Adipocyte (in vitro differentiated cells): ENCODE measurements around the gene OBSL1.

Experiments used
- DNase-seq: peaks from one replicate; pipeline ENCODE4 v3.0.0-alpha.2; 2015; ENCODE audit warnings: low read depth
- H3K27me3 ChIP-seq: replicated peaks from 2 replicates; pipeline ENCODE4 v1.7.0; 2013; ENCODE audit warnings: mild to moderate bottlenecking, low read length, moderate library complexity; ENCODE audit not compliant: control insufficient read depth, insufficient read depth
- H3K36me3 ChIP-seq: 2 replicates; pipeline ENCODE4 v1.7.0; 2013; ENCODE audit warnings: low read length, mild to moderate bottlenecking, moderate library complexity; ENCODE audit not compliant: control insufficient read depth, insufficient read depth, severe bottlenecking
- H3K4me1 ChIP-seq: 2 replicates; pipeline ENCODE4 v1.7.0; 2013; ENCODE audit warnings: mild to moderate bottlenecking, low read length, moderate library complexity; ENCODE audit not compliant: control insufficient read depth, insufficient read depth
- H3K4me3 ChIP-seq: 2 replicates; pipeline ENCODE4 v1.7.0; 2013; ENCODE audit warnings: mild to moderate bottlenecking, low read length, moderate library complexity
- H3K9ac ChIP-seq: 2 replicates; pipeline ENCODE4 v1.7.0; 2013; ENCODE audit warnings: mild to moderate bottlenecking, low read length, moderate library complexity
- H3K9me3 ChIP-seq: 2 replicates; pipeline ENCODE4 v1.7.0; 2013; ENCODE audit warnings: mild to moderate bottlenecking, low read length, moderate library complexity; ENCODE audit not compliant: control insufficient read depth

Gene OBSL1

DNA sequence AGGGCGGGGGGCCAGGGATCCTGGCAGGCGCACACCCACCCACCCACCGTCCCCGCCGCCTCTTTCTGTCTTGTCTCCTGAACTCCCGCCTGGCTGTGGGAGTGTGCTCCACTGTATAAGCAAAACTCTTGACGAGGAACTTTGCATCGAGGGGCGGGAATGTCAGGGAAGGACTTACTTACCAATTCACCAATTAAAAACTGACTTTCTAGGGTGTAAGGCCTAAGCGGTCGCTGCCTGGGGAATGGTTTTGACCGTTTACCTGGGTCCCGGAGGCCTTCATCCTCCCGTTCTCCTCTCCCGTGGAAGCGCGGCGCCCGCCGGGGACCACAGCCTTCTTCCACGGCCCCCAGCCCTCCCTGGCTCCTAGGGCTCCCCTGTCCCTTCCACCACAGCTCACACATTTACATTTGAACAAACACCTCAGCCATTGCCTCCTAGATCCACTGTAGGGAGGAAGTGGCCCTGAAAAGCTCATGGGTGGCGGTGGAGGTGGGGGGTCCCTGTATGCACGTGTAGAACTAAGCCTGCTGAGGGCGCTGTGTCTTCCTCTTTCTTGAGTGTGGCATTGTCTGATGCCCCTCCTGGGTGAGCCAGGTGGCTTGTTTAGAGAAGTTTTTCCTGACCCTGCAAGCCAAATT is 48.2 kb downstream of the OBSL1 start:
- H3K4me1 ChIP-seq: peaks cover 12% of the 10 kb centered on the region
- H3K9me3 ChIP-seq: no peaks in the 10 kb centered on the region
- H3K36me3 ChIP-seq: no peaks in the 10 kb centered on the region
- DNase-seq: no peak
- peaks cover 25% of the 10 kb centered on the region for H3K27me3 ChIP-seq
- H3K9ac ChIP-seq: no peak overlapping the region
- no peak overlapping the region for H3K4me3 ChIP-seq

- peak; percentile 57 for DNase-seq
Observed at GRCh38 chr2:219522111-219523030, 49.0 kb downstream of the OBSL1 start.

GRCh38 chr2:219521066-219521880 is 50.1 kb downstream of the OBSL1 start:
- Histone ChIP-seq H3K9me3 (no peaks in the 10 kb centered on the region), H3K9ac (peak overlapping the region; percentile 45), H3K4me3 (no peak overlapping the region), H3K4me1 (peaks cover 20% of the 10 kb centered on the region), H3K36me3 (no peaks in the 10 kb centered on the region), H3K27me3 (peaks cover 18% of the 10 kb centered on the region)
- DNase-seq: peak; percentile 73

More at GRCh38 chr2:219522111-219523030, 49.0 kb downstream of the OBSL1 start:
- no peaks in the 10 kb centered on the region for H3K9me3 ChIP-seq
- peak overlapping the region; percentile 45 for H3K9ac ChIP-seq
- H3K4me3 ChIP-seq: no peak overlapping the region
- no peaks in the 10 kb centered on the region for H3K36me3 ChIP-seq
- H3K4me1 ChIP-seq: peaks cover 19% of the 10 kb centered on the region
- H3K27me3 ChIP-seq: peaks cover 20% of the 10 kb centered on the region

DNA sequence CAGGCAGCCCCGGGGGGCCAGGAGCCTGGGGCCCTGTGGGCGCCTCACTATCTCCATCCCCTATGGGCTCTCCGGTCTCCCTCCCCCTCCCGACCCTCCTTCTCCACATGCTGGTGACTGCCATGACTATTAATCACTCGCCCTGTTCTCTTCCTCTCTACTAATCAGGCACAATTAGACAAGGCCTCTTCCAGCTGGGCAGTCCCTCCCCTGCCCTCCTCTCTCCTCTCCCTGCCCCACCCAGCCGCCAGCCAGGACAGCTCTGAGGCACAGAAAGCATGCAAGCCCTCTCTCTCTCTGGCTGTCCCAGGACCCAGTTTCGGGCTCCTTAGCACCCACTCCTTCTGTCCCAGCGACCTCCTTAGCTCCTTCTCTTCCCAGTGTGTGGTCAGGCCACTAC is 51.3 kb downstream of the OBSL1 start:
- peaks cover 20% of the 10 kb centered on the region for H3K4me1 ChIP-seq
- peaks cover 16% of the 10 kb centered on the region for H3K27me3 ChIP-seq
- H3K9ac ChIP-seq: no peak overlapping the region
- no peak for DNase-seq
- no peak overlapping the region for H3K4me3 ChIP-seq
- no peaks in the 10 kb centered on the region for H3K36me3 ChIP-seq
- H3K9me3 ChIP-seq: no peaks in the 10 kb centered on the region

DNA sequence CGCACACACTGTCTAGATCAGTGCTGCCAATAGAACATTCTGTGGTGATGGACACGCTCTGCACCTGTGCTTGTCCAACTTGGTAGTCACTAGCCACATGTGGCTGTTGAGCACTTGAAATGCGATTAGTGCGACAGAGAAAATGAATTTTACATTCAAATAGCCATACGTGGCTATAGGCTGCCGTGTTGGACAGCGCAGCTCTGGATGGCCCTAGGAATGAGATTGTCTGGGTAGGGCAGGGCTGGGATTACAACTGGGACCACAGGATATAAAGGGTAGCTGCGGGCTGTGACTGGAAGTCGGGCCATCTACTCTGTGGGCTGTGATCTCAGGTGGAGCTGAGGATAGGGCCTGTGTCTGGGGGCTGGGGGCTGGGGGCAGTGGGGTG is 51.8 kb downstream of the OBSL1 start:
- no peak overlapping the region for H3K4me3 ChIP-seq
- DNase-seq: no peak
- peaks cover 21% of the 10 kb centered on the region for H3K4me1 ChIP-seq
- H3K9me3 ChIP-seq: no peaks in the 10 kb centered on the region
- peaks cover 16% of the 10 kb centered on the region for H3K27me3 ChIP-seq
- no peaks in the 10 kb centered on the region for H3K36me3 ChIP-seq
- H3K9ac ChIP-seq: no peak overlapping the region

DNA sequence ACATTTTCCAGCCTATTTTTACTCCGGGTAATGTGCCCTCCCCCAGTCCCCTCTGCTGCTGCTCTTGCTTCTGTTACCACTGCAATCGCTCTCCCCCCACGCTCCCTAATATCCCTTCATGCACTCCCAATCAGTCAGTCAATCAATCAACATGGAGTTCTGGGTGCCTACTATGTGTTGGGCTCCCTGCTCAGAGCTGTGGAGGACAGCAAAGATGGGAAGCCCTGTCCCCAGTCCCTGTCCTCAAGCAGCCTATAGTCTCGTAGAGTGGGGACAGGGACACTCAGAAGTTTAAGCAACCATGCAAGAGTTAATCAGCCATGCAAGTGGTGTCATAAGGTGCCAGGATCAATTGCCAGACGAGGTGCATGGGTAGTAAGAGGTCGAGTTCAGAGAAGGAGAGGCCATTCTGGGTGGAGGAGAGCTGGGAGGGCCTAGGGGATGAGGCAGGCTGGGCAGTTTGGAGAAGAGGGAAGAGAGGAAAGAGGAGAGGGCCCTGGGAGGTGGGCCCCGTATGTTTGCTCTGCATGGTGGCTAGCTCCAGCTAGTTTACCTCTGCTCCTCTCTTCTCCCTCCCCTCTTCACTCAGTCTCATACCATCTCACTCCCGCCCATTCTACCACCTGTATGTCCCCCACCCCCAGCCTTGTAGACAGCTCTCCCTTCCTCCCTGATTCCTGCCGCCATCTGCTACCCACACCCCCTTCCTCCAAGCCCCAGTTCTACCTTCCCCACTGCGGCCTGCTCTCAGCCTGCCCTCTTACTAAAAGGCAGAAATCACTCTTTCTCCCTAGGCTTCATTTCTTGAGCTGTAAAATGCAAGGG is 53.2 kb downstream of the OBSL1 start:
- H3K9me3 ChIP-seq: no peaks in the 10 kb centered on the region
- H3K4me3 ChIP-seq: peak overlapping the region; percentile 31
- no peaks in the 10 kb centered on the region for H3K36me3 ChIP-seq
- DNase-seq: no peak
- peaks cover 21% of the 10 kb centered on the region for H3K27me3 ChIP-seq
- H3K4me1 ChIP-seq: peaks cover 30% of the 10 kb centered on the region
- H3K9ac ChIP-seq: peak overlapping the region; percentile 18

DNA sequence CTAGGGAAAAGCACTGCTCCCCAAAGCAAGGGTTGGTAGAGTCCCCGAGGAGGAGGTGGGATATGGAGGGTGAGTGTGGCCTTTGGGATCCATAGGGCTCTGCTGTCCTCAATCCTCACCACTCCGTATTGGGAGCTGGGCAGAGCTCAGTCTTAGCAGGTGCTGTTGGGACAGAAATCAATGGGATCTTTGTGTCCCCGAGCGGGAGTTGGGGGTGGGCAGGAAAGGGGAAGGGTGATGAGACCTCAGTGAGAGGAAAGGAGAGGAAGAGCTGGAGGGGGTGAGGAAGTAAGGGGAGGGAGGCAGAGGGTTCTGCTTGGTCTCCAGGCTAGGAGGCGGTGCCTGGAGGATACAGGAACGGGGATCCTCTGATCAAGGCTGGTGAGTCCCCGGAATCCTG is 54.5 kb downstream of the OBSL1 start:
- no peak overlapping the region for H3K4me3 ChIP-seq
- peaks cover 32% of the 10 kb centered on the region for H3K4me1 ChIP-seq
- no peaks in the 10 kb centered on the region for H3K36me3 ChIP-seq
- H3K9me3 ChIP-seq: no peaks in the 10 kb centered on the region
- H3K9ac ChIP-seq: no peak overlapping the region
- DNase-seq: no peak
- H3K27me3 ChIP-seq: peaks cover 32% of the 10 kb centered on the region

GRCh38 chr2:219515874-219516629 is 55.3 kb downstream of the OBSL1 start:
- no peak overlapping the region for H3K9ac ChIP-seq
- H3K27me3 ChIP-seq: peaks cover 36% of the 10 kb centered on the region
- H3K36me3 ChIP-seq: no peaks in the 10 kb centered on the region
- no peaks in the 10 kb centered on the region for H3K9me3 ChIP-seq
- H3K4me3 ChIP-seq: no peak overlapping the region
- no peak for DNase-seq
- peaks cover 23% of the 10 kb centered on the region for H3K4me1 ChIP-seq

DNA sequence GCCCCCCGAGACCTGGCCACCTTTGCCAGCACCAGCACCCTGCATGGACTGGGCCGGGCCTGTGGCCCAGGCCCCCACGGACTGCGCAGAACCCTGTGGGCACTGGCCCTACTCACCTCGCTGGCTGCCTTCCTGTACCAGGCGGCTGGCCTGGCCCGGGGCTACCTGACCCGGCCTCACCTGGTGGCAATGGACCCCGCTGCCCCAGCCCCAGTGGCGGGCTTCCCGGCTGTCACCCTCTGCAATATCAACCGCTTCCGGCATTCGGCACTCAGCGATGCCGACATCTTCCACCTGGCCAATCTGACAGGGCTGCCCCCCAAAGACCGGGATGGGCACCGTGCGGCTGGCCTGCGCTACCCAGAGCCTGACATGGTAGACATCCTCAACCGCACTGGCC is 56.5 kb downstream of the OBSL1 start:
- H3K9me3 ChIP-seq: no peaks in the 10 kb centered on the region
- no peak for DNase-seq
- H3K27me3 ChIP-seq: peaks cover 36% of the 10 kb centered on the region
- no peaks in the 10 kb centered on the region for H3K36me3 ChIP-seq
- peaks cover 30% of the 10 kb centered on the region for H3K4me1 ChIP-seq
- H3K4me3 ChIP-seq: no peak overlapping the region
- H3K9ac ChIP-seq: no peak overlapping the region

DNA sequence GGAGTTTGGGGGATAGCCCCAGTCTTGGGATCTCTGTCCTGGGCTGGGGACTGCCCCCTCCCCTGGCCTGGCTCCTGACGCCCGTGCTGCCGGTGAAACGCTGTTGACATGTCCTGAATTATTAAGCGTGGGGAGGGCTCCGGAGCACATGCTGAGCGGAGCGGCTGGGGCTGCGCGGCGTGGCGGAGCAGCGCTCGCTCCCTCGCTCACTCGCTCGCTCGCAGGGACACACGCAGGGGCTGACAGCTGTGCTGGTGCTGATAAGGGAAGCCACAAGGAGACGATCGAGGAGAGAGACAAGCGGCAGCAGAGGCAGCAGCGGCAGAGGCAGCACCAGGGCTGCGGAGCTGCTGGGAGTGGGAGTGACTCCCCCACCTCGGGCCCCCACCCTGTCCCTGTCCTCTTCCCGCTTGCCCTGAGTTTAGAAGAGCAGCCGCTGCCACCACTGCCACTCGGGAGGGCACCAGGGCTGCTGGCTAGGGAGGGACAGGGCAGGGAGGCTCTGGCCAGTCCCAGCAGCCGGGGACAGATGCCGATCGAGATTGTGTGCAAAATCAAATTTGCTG is 57.1 kb downstream of the OBSL1 start, which contains the start of gene ASIC4:
Gene ASIC4 (plus strand): TSS at position 287 of the 566 bp plus-strand sequence. CDS start 243 bp downstream, at position 530.
- no peaks in the 10 kb centered on the region for H3K36me3 ChIP-seq
- peaks cover 34% of the 10 kb centered on the region for H3K4me1 ChIP-seq
- peaks cover 36% of the 10 kb centered on the region for H3K27me3 ChIP-seq
- H3K9ac ChIP-seq: no peak within 1 kb of the TSS
- DNase-seq: peak; percentile 25
- no peaks in the 10 kb centered on the region for H3K9me3 ChIP-seq
- no peak within 1 kb of the TSS for H3K4me3 ChIP-seq
